ENCODE results near the gene LHFPL5. TPM values are rescaled to one million over a fixed set of nuclear protein-coding genes. Genes with fewer than 3 reads are reported as not detected.

The LHFPL5 gene
- total RNA-seq, 1 donor from 2014 or later = not detected

DNA sequence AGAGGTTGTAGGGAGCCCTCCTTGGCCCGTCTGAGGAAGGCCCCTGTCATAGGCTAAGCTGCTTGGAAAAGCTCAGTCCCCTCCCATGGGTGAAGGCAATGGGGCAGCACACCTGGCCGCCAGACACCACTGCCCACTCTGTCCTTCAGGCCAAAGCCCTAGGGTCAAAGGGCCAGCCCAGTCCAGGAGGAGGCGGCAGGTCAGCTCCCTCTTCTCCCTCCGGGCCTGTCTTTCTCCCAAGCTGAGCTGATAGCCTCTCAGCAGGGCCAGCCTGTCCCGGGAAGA lies 33.9 kb upstream of the LHFPL5 start:
- H3K36me3 ChIP-seq (ENCODE audit: control insufficient read depth, insufficient read depth, low read length) = no peaks in the 10 kb centered on the region
- DNase-seq (ENCODE audit: low read depth) (no peak), FAIRE-seq (no peak)
- H3K27me3 ChIP-seq (ENCODE audit: control insufficient read depth, insufficient read depth, low read length) = peaks cover 3% of the 10 kb centered on the region
- H3K4me3 ChIP-seq (ENCODE audit: low read depth, low read length) = no peak overlapping the region
- TF ChIP-seq, protein P1, sequence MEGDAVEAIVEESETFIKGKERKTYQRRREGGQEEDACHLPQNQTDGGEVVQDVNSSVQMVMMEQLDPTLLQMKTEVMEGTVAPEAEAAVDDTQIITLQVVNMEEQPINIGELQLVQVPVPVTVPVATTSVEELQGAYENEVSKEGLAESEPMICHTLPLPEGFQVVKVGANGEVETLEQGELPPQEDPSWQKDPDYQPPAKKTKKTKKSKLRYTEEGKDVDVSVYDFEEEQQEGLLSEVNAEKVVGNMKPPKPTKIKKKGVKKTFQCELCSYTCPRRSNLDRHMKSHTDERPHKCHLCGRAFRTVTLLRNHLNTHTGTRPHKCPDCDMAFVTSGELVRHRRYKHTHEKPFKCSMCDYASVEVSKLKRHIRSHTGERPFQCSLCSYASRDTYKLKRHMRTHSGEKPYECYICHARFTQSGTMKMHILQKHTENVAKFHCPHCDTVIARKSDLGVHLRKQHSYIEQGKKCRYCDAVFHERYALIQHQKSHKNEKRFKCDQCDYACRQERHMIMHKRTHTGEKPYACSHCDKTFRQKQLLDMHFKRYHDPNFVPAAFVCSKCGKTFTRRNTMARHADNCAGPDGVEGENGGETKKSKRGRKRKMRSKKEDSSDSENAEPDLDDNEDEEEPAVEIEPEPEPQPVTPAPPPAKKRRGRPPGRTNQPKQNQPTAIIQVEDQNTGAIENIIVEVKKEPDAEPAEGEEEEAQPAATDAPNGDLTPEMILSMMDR (IDR thresholded peaks at IDR 0.05; ENCODE audit: insufficient read depth, low read length, severe bottlenecking) = no peak

DNA sequence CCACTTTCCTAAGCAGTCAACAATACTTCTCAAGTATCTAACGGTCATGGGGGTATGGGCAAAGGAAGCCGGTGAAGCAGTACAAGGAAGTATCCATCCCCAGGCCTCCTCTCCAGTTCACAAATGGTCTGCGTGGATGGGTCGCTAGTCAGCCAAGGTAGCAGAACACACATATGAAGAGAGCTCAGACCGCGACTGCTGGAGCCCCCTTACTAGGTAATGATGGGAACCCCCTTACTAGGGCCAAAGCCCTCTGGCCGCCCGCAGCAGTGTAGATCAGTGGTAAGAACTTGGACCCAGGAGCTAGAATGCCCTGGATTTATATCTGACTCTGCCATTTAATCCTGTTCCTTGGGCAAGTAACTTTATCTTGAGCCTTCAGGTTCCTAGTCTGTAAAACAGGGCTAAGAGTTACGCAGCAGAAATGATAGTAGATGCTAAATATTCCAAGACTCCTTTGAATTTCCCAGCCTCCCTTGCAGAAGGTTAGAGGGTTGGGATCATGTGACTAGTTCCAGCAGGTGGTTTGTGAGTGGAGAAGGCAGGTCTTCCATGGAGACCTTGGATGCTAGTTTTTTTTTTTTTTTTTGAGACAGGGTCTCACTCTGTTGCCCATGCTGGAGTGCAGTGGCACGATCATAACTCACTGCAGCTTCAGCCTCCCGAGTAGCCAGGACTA lies 30.9 kb upstream of the LHFPL5 start:
- H3K4me3 ChIP-seq (ENCODE audit: low read depth, low read length) = no peak overlapping the region
- peaks cover 3% of the 10 kb centered on the region for H3K27me3 ChIP-seq (ENCODE audit: control insufficient read depth, insufficient read depth, low read length)
- no peak for FAIRE-seq
- TF ChIP-seq, protein P1 (IDR thresholded peaks at IDR 0.05; ENCODE audit: insufficient read depth, low read length, severe bottlenecking) = no peak
- no peaks in the 10 kb centered on the region for H3K36me3 ChIP-seq (ENCODE audit: control insufficient read depth, insufficient read depth, low read length)
- no peak for DNase-seq (ENCODE audit: low read depth)

- FAIRE-seq = no peak
Measured at GRCh38 chr6:35775031-35775430, 30.1 kb upstream of the LHFPL5 start.

GRCh38 chr6:35776364-35777215 lies 28.6 kb upstream of the LHFPL5 start, which contains the start of gene CLPSL2:
TSS of gene CLPSL2 (plus strand) at chr6:35776598. CDS start at chr6:35776619, 21 bp downstream.
- TF ChIP-seq, protein P1 (IDR thresholded peaks at IDR 0.05; ENCODE audit: insufficient read depth, low read length, severe bottlenecking) = no peak
- no peak for FAIRE-seq
- Histone ChIP-seq H3K4me3 (ENCODE audit: low read depth, low read length) (peak within 1 kb of the TSS; percentile 37), H3K36me3 (ENCODE audit: control insufficient read depth, insufficient read depth, low read length) (no peaks in the 10 kb centered on the region), H3K27me3 (ENCODE audit: control insufficient read depth, insufficient read depth, low read length) (peaks cover 1% of the 10 kb centered on the region)
- DNase-seq (ENCODE audit: low read depth) = no peak

More at GRCh38 chr6:35775031-35775430, 30.1 kb upstream of the LHFPL5 start:
- no peak for DNase-seq (ENCODE audit: low read depth)
- no peak overlapping the region for H3K4me3 ChIP-seq (ENCODE audit: low read depth, low read length)
- H3K36me3 ChIP-seq (ENCODE audit: control insufficient read depth, insufficient read depth, low read length) = no peaks in the 10 kb centered on the region
- TF ChIP-seq, protein P1 (IDR thresholded peaks at IDR 0.05; ENCODE audit: insufficient read depth, low read length, severe bottlenecking) = no peak
- H3K27me3 ChIP-seq (ENCODE audit: control insufficient read depth, insufficient read depth, low read length) = peaks cover 2% of the 10 kb centered on the region

DNA sequence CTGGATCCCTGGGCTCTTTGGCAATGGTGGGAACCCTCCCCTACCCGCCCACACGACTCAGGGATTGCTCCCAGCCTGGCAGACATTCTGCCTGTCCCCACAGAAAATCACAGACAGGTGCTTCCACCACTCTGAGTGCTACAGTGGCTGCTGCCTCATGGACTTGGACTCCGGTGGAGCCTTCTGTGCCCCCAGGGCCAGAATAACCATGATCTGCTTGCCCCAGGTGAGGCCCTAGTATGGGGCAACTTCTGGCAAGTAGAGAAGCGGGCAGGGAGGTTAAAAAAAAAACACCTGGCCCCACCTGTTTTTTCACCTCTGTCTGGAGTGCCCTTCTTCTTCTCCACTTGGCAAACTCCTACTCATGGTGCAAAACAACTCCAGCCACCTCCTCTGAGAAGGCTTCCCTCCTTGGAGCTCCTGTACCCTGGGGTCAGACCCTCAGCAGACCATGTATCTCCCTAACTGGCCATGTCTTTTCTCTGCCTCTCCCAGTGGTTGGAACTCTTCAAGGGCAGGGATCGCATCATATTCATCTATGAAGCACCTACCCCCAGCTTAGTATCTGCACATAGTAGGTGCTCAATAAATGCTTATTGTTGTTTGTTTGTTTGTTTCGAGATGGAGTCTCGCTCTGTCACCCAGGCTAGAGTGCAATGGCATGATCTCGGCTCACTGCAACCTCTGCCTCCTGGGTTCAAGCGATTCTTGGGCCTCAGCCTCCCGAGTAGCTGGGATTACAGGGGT lies 27.6 kb upstream of the LHFPL5 start:
- TF ChIP-seq, protein P1 (IDR thresholded peaks at IDR 0.05; ENCODE audit: insufficient read depth, low read length, severe bottlenecking) = no peak
- Histone ChIP-seq H3K27me3 (ENCODE audit: control insufficient read depth, insufficient read depth, low read length) (peaks cover 1% of the 10 kb centered on the region), H3K4me3 (ENCODE audit: low read depth, low read length) (no peak overlapping the region), H3K36me3 (ENCODE audit: control insufficient read depth, insufficient read depth, low read length) (no peaks in the 10 kb centered on the region)
- DNase-seq (ENCODE audit: low read depth) (no peak), FAIRE-seq (no peak)
